ENCODE data around the gene NR0B1.

GRCh38 chrX:30340753-30341152, 31.6 kb upstream of the NR0B1 start:
- no peak for TF ChIP-seq POLR2A (IDR thresholded peaks at IDR 0.05)
- TF ChIP-seq POLR2AphosphoS5 (IDR thresholded peaks at IDR 0.05), result no peak

Measured in transverse colon (tissue), 3 donors.